Progenitor cell of endocrine pancreas (in vitro differentiated cells): ENCODE measurements around the gene GINS1. TPM values are rescaled to one million over a fixed set of nuclear protein-coding genes. Genes with fewer than 3 reads are reported as not detected.

ENCODE experiments used
- DNase-seq: peaks from one replicate; pipeline ENCODE4 v3.0.0; 2021; ENCODE audit warnings: low spot score; ENCODE audit not compliant: unreplicated experiment
- H3K27ac Mint-ChIP-seq: 2 replicates; pipeline ENCODE4 v1.8.0; 2021; ENCODE audit warnings: mild to moderate bottlenecking, moderate library complexity, mixed read lengths
- H3K27me3 Mint-ChIP-seq: 2 replicates; pipeline ENCODE4 v1.8.0; 2021; ENCODE audit warnings: mixed read lengths
- H3K36me3 Mint-ChIP-seq: 2 replicates; pipeline ENCODE4 v1.8.0; 2022; ENCODE audit warnings: mixed read lengths; ENCODE audit not compliant: insufficient read depth
- H3K4me1 Mint-ChIP-seq: 2 replicates; pipeline ENCODE4 v1.8.0; 2021; ENCODE audit warnings: low read depth, mixed read lengths
- H3K4me3 Mint-ChIP-seq: 2 replicates; pipeline ENCODE4 v1.8.0; 2021; ENCODE audit warnings: low read depth, mild to moderate bottlenecking, moderate library complexity, mixed read lengths
- H3K9me3 Mint-ChIP-seq: 2 replicates; pipeline ENCODE4 v1.8.0; 2021; ENCODE audit warnings: low read depth, mixed read lengths
- CTCF ChIP-seq: fragments of 200-600 bp; sonication (generic); IDR thresholded peaks from one replicate; pipeline ENCODE4 v1.5.0; 2021; ENCODE audit warnings: antibody characterized with exemption, mild to moderate bottlenecking; ENCODE audit not compliant: unreplicated experiment
- total RNA-seq: library from RNA; stranded (reverse); gene quantifications from 2 replicates; pipeline ENCODE4 v1.2.1, GENCODE V29; 2021

The GINS1 gene
- total RNA-seq, 1 donor from 2014 or later: 25.2 TPM

GRCh38 chr20:25437153-25437581 lies 29.7 kb downstream of the GINS1 start:
- no peak overlapping the region for H3K4me3 Mint-ChIP-seq
- peaks cover 11% of the 10 kb centered on the region for H3K4me1 Mint-ChIP-seq
- TF ChIP-seq CTCF: no peak
- no peaks in the 10 kb centered on the region for H3K9me3 Mint-ChIP-seq
- H3K27ac Mint-ChIP-seq: peak overlapping the region; percentile 97
- no peaks in the 10 kb centered on the region for H3K27me3 Mint-ChIP-seq
- DNase-seq: no peak
- peaks cover 15% of the 10 kb centered on the region for H3K36me3 Mint-ChIP-seq

GRCh38 chr20:25439328-25439727 lies 31.9 kb downstream of the GINS1 start:
- no peak for DNase-seq
- peaks cover 12% of the 10 kb centered on the region for H3K36me3 Mint-ChIP-seq
- H3K4me3 Mint-ChIP-seq: no peak overlapping the region
- H3K4me1 Mint-ChIP-seq: peaks cover 11% of the 10 kb centered on the region
- H3K27ac Mint-ChIP-seq: no peak overlapping the region
- H3K9me3 Mint-ChIP-seq: no peaks in the 10 kb centered on the region
- no peaks in the 10 kb centered on the region for H3K27me3 Mint-ChIP-seq
- no peak for TF ChIP-seq CTCF

GRCh38 chr20:25444556-25444955 lies 37.1 kb downstream of the GINS1 start:
- Mint-ChIP-seq H3K9me3 (peaks cover 17% of the 10 kb centered on the region), H3K27me3 (no peaks in the 10 kb centered on the region), H3K4me1 (no peaks in the 10 kb centered on the region), H3K36me3 (peaks cover 41% of the 10 kb centered on the region), H3K27ac (no peak overlapping the region), H3K4me3 (no peak overlapping the region)
- no peak for TF ChIP-seq CTCF
- DNase-seq: no peak

GRCh38 chr20:25447671-25448070 lies 40.2 kb downstream of the GINS1 start:
- H3K4me1 Mint-ChIP-seq: no peaks in the 10 kb centered on the region
- DNase-seq: no peak
- H3K27ac Mint-ChIP-seq: no peak overlapping the region
- peaks cover 55% of the 10 kb centered on the region for H3K36me3 Mint-ChIP-seq
- no peak for TF ChIP-seq CTCF
- no peaks in the 10 kb centered on the region for H3K27me3 Mint-ChIP-seq
- no peak overlapping the region for H3K4me3 Mint-ChIP-seq
- peaks cover 22% of the 10 kb centered on the region for H3K9me3 Mint-ChIP-seq

- H3K9me3 Mint-ChIP-seq: peaks cover 18% of the 10 kb centered on the region
- peaks cover 69% of the 10 kb centered on the region for H3K36me3 Mint-ChIP-seq
- no peak overlapping the region for H3K27ac Mint-ChIP-seq
- no peaks in the 10 kb centered on the region for H3K4me1 Mint-ChIP-seq
- DNase-seq: no peak
- H3K27me3 Mint-ChIP-seq: no peaks in the 10 kb centered on the region
- no peak overlapping the region for H3K4me3 Mint-ChIP-seq
- no peak for TF ChIP-seq CTCF
These were observed 44.9 kb downstream of the GINS1 start for GRCh38 chr20:25452333-25452732.
